Subcutaneous adipose tissue (tissue), 4 donors: ENCODE measurements around the gene ULBP3. TPM values are rescaled to one million over a fixed set of nuclear protein-coding genes. Genes with fewer than 3 reads are reported as not detected.

Experiments used
- CTCF ChIP-seq: fragments of 450-650 bp; IDR thresholded peaks from one replicate; pipeline ENCODE4 v1.5.1; 2016; ENCODE audit warnings: low read depth, mild to moderate bottlenecking, control low read depth, antibody characterized with exemption, moderate library complexity
- total RNA-seq, 4 donors: library from RNA; depleted of rRNA; stranded (reverse); fragments of >200 nt; gene quantifications; one replicate each; pipeline ENCODE4 v1.1.0, GENCODE V29; 2016

Gene ULBP3
- total RNA-seq, 4 donors from 2014 or later, result 1.7 to 8.1 (median 6.4) TPM; not detected in 1

GRCh38 chr6:150055131-150055530 is 13.8 kb downstream of the ULBP3 start:
- TF ChIP-seq CTCF, result no peak

GRCh38 chr6:150053450-150053849 is 15.5 kb downstream of the ULBP3 start:
- no peak for TF ChIP-seq CTCF

DNA sequence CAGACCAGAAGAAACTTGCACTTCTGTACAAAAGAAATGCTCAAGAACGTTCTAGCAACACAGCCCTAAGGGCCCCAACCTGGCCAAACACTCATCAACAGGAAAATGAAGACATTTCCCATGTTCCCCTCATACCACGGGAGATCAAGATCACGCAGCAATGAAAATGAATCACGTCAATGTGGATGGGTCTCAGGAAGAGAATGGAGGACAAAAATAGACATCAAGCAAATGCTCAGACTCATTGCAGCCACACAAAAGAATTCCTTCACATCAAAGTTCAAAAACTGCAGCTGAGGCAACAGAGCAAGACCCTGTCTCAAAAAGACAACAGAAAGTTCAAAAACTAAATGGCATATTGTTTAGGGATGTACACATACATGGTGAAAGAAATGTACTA is 18.1 kb downstream of the ULBP3 start:
- TF ChIP-seq CTCF, result no peak

DNA sequence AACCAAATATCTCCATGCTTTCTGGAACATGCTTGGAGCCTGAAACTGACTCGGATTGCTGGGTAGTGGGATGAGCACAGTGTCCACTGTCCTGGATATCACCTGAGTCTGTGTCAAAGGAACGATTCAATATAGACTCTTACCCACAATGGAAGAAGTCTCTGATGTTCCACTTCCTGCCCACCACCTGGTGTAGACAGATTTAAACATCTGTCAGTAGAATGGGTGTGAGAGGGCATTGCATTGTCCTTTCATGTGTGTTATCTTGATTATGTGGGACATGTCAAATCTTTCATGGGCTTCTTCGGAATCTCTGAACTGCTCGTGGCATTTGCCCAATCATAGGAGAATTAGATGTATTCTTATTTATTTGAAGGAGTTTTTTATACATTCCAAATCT is 20.8 kb downstream of the ULBP3 start:
- TF ChIP-seq CTCF, result no peak

DNA sequence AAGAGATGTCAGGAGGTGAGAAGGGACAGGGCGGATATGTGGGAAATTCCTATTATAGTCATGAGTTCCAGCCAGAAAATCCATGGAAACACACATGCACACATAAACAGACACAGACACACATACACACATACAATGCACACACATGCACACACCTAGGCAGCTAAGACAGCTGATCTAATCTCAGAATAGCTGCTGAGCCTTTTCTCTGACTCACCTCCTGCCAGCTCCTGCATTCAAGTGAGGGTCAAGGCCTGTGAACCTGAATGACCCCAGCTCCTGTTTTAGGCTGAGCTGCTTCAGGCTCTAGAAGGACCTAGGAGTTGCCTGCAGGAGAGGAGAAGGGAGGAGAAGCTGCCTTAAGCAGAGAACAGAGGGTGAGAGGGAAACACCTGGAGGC is 22.0 kb downstream of the ULBP3 start:
- TF ChIP-seq CTCF, result no peak

DNA sequence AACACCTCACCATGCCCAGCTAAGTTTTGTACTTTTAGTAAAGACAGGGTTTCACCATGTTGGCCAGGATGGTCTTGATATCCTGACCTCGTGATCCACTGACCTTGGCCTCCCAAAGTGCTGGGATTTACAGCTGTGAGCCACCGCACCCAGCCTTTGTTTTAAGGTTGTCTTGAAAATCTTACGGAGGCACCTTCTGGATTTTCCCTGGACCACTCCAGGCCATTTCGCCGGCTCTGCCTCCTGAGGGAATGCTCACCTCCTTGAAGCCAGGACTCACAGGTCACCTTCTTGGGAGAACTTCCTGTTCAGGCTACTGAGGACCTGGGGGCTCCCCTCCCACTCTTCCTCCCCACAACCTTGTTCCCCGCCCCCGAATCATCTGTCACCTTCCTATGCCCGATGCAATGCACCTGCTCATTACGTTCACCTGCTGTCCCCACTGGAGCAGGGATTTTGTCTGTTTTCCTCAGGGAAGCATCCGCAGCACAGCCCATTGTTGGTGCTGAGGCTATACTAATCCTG is 24.2 kb downstream of the ULBP3 start:
- no peak for TF ChIP-seq CTCF

DNA sequence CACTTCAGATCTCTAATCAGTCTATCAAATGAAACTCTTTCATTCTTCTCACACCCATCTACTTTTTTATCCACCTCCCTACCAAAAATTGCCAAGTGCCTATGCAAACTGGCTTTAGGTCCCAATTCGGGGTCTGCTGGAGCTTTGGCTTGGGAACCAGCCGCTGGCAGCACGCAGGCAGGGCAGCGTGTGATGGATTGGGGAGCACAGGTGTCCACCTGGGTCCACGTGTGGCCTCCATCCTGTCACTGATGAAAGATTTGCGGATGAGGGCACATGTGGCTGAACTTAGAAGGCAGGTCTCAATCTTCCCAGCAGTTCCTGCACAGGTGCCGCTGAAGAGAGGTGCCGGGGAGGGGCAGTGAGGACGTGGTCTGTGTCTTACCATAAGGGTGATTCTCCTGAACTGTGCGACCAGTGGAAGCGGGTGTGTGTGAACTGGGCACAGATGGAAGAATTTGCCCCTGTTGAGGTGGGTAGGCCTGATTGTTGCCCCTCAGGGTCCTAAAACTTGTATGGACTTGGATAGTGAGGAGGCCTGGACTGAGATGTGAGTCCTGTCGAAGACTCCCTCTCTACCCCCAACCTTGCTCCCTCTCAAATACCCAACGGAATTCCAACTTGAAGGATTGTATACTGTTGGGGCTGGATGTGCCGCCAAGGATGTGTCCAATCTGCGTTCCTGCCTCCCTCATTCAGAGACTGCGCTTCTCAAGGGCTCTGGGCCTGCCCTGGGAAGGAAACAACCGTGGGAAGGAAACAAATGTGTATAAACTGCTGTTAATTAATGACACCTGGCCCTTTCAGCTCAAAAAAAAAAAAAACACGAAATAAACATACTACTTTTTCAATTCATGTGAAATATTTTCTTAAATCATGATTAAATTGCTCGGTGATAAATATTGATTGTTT is 25.2 kb downstream of the ULBP3 start:
- no peak for TF ChIP-seq CTCF
